Natural killer cell (primary cell): Measurements from ENCODE around the gene RCAN2. TPM values are rescaled to one million over a fixed set of nuclear protein-coding genes. Genes with fewer than 3 reads are reported as not detected.

Experiments
- ATAC-seq, 3 donors: fragments of 150-1000 bp in 2 of 3; fragments of 200-7000 bp in 1 of 3; cut with Tn5 transposase; 1 replicate in 1 of 3; 2 replicates in 2 of 3; pipeline ENCODE4 v1.10.0; 2021; ENCODE audit warnings: mild to moderate bottlenecking in 2 of 3, moderate library complexity in 2 of 3
- DNase-seq, 2 donors: peaks; one replicate each; pipeline versions ENCODE4 v3.0.0 to v3.0.0-alpha.2; 2013 to 2021; ENCODE audit warnings: mixed read lengths in 1 of 2
- H3K27ac ChIP-seq: one replicate; pipeline ENCODE4 v1.5.1; 2013; ENCODE audit warnings: mild to moderate bottlenecking, low read length
- H3K27me3 ChIP-seq: one replicate; pipeline ENCODE4 v1.6.1; 2013; ENCODE audit warnings: low read length; ENCODE audit not compliant: control insufficient read depth, insufficient read depth
- H3K36me3 ChIP-seq: one replicate; pipeline ENCODE4 v1.6.1; 2013; ENCODE audit warnings: low read length; ENCODE audit not compliant: control insufficient read depth, insufficient read depth
- H3K4me1 ChIP-seq: one replicate; pipeline ENCODE4 v1.6.1; 2013; ENCODE audit warnings: low read length; ENCODE audit not compliant: control insufficient read depth, insufficient read depth
- H3K4me3 ChIP-seq: one replicate; pipeline ENCODE4 v1.5.1; 2013; ENCODE audit warnings: low read length
- H3K9me3 ChIP-seq: one replicate; pipeline ENCODE4 v1.6.1; 2013; ENCODE audit warnings: low read length; ENCODE audit not compliant: control insufficient read depth, insufficient read depth
- H3K27ac Mint-ChIP-seq, 2 donors: one replicate each; pipeline ENCODE4 v1.8.0; 2022; ENCODE audit warnings: mild to moderate bottlenecking in 2 of 2, mixed read lengths in 2 of 2, moderate library complexity in 1 of 2
- H3K27me3 Mint-ChIP-seq, 2 donors: one replicate each; pipeline ENCODE4 v1.8.0; 2022; ENCODE audit warnings: low read depth in 2 of 2, mixed read lengths in 2 of 2
- H3K36me3 Mint-ChIP-seq: one replicate; pipeline ENCODE4 v1.8.0; 2022; ENCODE audit warnings: mixed read lengths
- H3K4me1 Mint-ChIP-seq, 2 donors: one replicate each; pipeline ENCODE4 v1.8.0; 2022; ENCODE audit warnings: mixed read lengths in 2 of 2
- H3K4me3 Mint-ChIP-seq: one replicate; pipeline ENCODE4 v1.8.0; 2022; ENCODE audit warnings: mild to moderate bottlenecking, moderate library complexity, mixed read lengths
- H3K9me3 Mint-ChIP-seq, 2 donors: one replicate each; pipeline ENCODE4 v1.8.0; 2022; ENCODE audit warnings: mixed read lengths in 2 of 2
- CTCF ChIP-seq: fragments of 200-600 bp; IDR thresholded peaks from one replicate; pipeline ENCODE4 v1.8.0; 2022; ENCODE audit warnings: antibody characterized with exemption
- whole genome bisulfite sequencing: methylation state at CpG from one replicate; pipeline ENCODE4 v1.1.7; 2013; ENCODE audit warnings: missing lambda C conversion rate; ENCODE audit not compliant: insufficient coverage; 5-methylcytosine and 5-hydroxymethylcytosine counted together
- intact Hi-C: fragments of 100-400 bp; cut with micrococcal nuclease; formaldehyde crosslinking; loops from one replicate; pipeline ENCODE4 v1.14.2; 2022
- total RNA-seq, 4 donors: library from RNA; stranded (reverse); fragments of 120-200 nt in 1 of 4; gene quantifications; one replicate each; pipeline versions ENCODE4 v1.2.3 to v1.2.4, GENCODE V29; 2013 to 2022

Gene RCAN2
- total RNA-seq, 3 donors from 2014 or later (not counting 1 experiment from before 2014, with no cell fraction given), result 0.43 TPM; not detected in 2

GRCh38 chr6:46287681-46288080, 203.6 kb downstream of the RCAN2 start:
- Histone ChIP-seq H3K36me3 (no peaks in the 10 kb centered on the region), H3K4me1 (no peaks in the 10 kb centered on the region), H3K4me3 (no peak overlapping the region), H3K27me3 (peaks cover 3% of the 10 kb centered on the region), H3K27ac (no peak overlapping the region), H3K9me3 (no peaks in the 10 kb centered on the region)
- Mint-ChIP-seq H3K27me3 (peaks cover 13 to 26% of the 10 kb centered on the region in 2 donors), H3K27ac (no peak overlapping the region), H3K4me1 (no peaks in the 10 kb centered on the region), H3K4me3 (no peak overlapping the region), H3K9me3 (no peaks in the 10 kb centered on the region), H3K36me3 (no peaks in the 10 kb centered on the region)
- 83% methylated on average over 2 of the region's 5 CpGs for WGBS
- DNase-seq (no peak), ATAC-seq (no peak)
- TF ChIP-seq CTCF, result no peak
- intact Hi-C loops, result no loop called here

DNA sequence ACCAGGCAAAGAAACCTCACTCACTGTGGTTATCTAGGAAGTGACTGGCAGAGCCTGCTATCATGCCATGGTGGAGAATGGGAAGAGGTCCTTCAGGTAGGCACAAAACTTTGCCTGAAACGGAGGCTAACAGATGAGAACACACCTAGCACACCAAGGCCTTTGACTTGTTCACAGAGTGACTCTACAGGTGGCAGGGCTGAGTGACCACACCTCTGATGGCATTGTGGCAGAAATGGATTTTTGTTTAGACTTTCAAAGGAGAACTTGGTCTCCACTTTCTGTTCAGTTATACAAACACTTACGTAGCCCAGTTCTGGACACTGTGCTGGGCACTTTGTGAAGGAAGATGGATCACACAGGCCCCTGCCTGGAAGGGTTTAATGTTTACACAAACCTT, 204.2 kb downstream of the RCAN2 start:
- intact Hi-C loops, result no loop called here
- Histone ChIP-seq H3K9me3 (no peaks in the 10 kb centered on the region), H3K27me3 (peaks cover 2% of the 10 kb centered on the region), H3K36me3 (no peaks in the 10 kb centered on the region), H3K4me3 (no peak overlapping the region), H3K4me1 (no peaks in the 10 kb centered on the region), H3K27ac (no peak overlapping the region)
- H3K36me3 Mint-ChIP-seq, result no peaks in the 10 kb centered on the region
- H3K27ac Mint-ChIP-seq, result no peak overlapping the region
- no peaks in the 10 kb centered on the region for H3K4me1 Mint-ChIP-seq
- peaks cover 13 to 26% of the 10 kb centered on the region in 2 donors for H3K27me3 Mint-ChIP-seq
- DNase-seq (no peak), ATAC-seq (no peak)
- no peak overlapping the region for H3K4me3 Mint-ChIP-seq
- no peak for TF ChIP-seq CTCF
- WGBS, result 97% methylated on average over 2 of the region's 2 CpGs
- H3K9me3 Mint-ChIP-seq, result no peaks in the 10 kb centered on the region

GRCh38 chr6:46284475-46284874, 206.8 kb downstream of the RCAN2 start:
- no peaks in the 10 kb centered on the region for H3K36me3 ChIP-seq
- H3K4me1 Mint-ChIP-seq, result no peaks in the 10 kb centered on the region
- intact Hi-C loops, result no loop called here
- no peaks in the 10 kb centered on the region for H3K9me3 Mint-ChIP-seq
- H3K27me3 Mint-ChIP-seq, result peaks cover 2 to 13% of the 10 kb centered on the region in 2 donors
- no peak overlapping the region for H3K27ac ChIP-seq
- ATAC-seq, result no peak
- no peaks in the 10 kb centered on the region for H3K9me3 ChIP-seq
- H3K36me3 Mint-ChIP-seq, result no peaks in the 10 kb centered on the region
- no peak overlapping the region for H3K4me3 ChIP-seq
- H3K4me1 ChIP-seq, result no peaks in the 10 kb centered on the region
- no peak overlapping the region for H3K4me3 Mint-ChIP-seq
- H3K27ac Mint-ChIP-seq, result no peak overlapping the region
- WGBS, result 96% methylated on average over 2 of the region's 2 CpGs
- no peaks in the 10 kb centered on the region for H3K27me3 ChIP-seq
- TF ChIP-seq CTCF, result no peak
- no peak for DNase-seq

DNA sequence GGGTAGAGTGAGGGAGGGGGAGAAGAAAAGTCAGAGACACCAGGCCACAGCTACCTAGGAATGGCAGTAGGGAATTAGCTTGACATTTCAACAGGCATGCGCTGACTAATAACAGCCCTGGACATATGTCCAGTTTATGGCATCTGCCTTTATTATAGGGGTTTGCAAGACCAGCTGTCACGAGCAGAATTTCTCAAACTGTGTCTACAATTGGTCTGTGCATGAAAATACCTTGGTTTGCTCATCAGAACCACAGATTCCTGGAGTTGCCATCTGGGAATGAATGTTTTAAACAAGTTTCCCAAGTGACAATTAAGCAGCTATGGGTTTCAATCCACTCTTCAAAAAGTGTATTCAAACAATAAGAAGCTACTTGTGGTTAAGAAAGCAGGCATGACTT, 210.1 kb downstream of the RCAN2 start:
- no peaks in the 10 kb centered on the region for H3K36me3 ChIP-seq
- no peaks in the 10 kb centered on the region for H3K9me3 ChIP-seq
- no peaks in the 10 kb centered on the region for H3K27me3 ChIP-seq
- intact Hi-C loops, result no loop called here
- no peak overlapping the region for H3K4me3 ChIP-seq
- DNase-seq, result no peak
- Mint-ChIP-seq H3K27ac (no peak overlapping the region), H3K4me1 (no peaks in the 10 kb centered on the region), H3K27me3 (peaks cover 0 to 22% of the 10 kb centered on the region in 2 donors), H3K36me3 (no peaks in the 10 kb centered on the region), H3K4me3 (no peak overlapping the region), H3K9me3 (no peaks in the 10 kb centered on the region)
- TF ChIP-seq CTCF, result no peak
- ATAC-seq, result no peak
- H3K4me1 ChIP-seq, result no peaks in the 10 kb centered on the region
- WGBS, result 92% methylated on average over 2 of the region's 2 CpGs
- H3K27ac ChIP-seq, result no peak overlapping the region
